Mesendoderm (in vitro differentiated cells): ENCODE data around the gene NAA80.
"Not testable (repeated sequence)": the region's sequence is repeated elsewhere in the genome, so short reads cannot be mapped to it uniquely, and the experiment has no call there.

Experiments used
- DNase-seq: peaks from one replicate; pipeline ENCODE4 v3.0.0; 2013
- H2AK5ac ChIP-seq: 2 replicates; pipeline ENCODE4 v1.6.1; 2013; ENCODE audit warnings: low read length, inconsistent platforms
- H2BK120ac ChIP-seq: 2 replicates; pipeline ENCODE4 v1.6.1; 2013; ENCODE audit warnings: low read depth, mild to moderate bottlenecking, low read length, moderate library complexity, mixed read lengths
- H2BK15ac ChIP-seq: replicated peaks from 2 replicates; pipeline ENCODE4 v1.6.1; 2013; ENCODE audit warnings: low read depth, mild to moderate bottlenecking, moderate library complexity
- H2BK5ac ChIP-seq: 2 replicates; pipeline ENCODE4 v1.6.1; 2013; ENCODE audit warnings: low read length, inconsistent platforms
- H3K18ac ChIP-seq: 2 replicates; pipeline ENCODE4 v1.6.1; 2013; ENCODE audit warnings: mild to moderate bottlenecking, low read length, mixed read lengths
- H3K23ac ChIP-seq: one replicate; pipeline ENCODE4 v1.6.1; 2013; ENCODE audit warnings: low read length
- H3K27ac ChIP-seq: 2 replicates; pipeline ENCODE4 v1.5.1; 2013; ENCODE audit warnings: low read depth, mild to moderate bottlenecking, inconsistent platforms, low read length, moderate library complexity
- H3K27me3 ChIP-seq: 2 replicates; pipeline ENCODE4 v1.6.1; 2013; ENCODE audit warnings: low read length, control low read depth, mild to moderate bottlenecking, inconsistent platforms; ENCODE audit not compliant: insufficient read depth, poor library complexity
- H3K36me3 ChIP-seq: 2 replicates; pipeline ENCODE4 v1.6.1; 2013; ENCODE audit warnings: low read length, inconsistent platforms; ENCODE audit not compliant: control insufficient read depth, insufficient read depth
- H3K4ac ChIP-seq: one replicate; pipeline ENCODE4 v1.6.1; 2013; ENCODE audit warnings: low read depth, mild to moderate bottlenecking, low read length, moderate library complexity
- H3K4me1 ChIP-seq: 2 replicates; pipeline ENCODE4 v1.6.1; 2013; ENCODE audit warnings: low read depth, low read length, inconsistent platforms; ENCODE audit not compliant: control insufficient read depth
- H3K4me2 ChIP-seq: 2 replicates; pipeline ENCODE4 v1.6.1; 2013; ENCODE audit warnings: low read length
- H3K4me3 ChIP-seq: 2 replicates; pipeline ENCODE4 v1.5.1; 2013; ENCODE audit warnings: mild to moderate bottlenecking, low read length
- H3K56ac ChIP-seq: one replicate; pipeline ENCODE4 v1.6.1; 2013; ENCODE audit warnings: low read length
- H3K79me1 ChIP-seq: 2 replicates; pipeline ENCODE4 v1.6.1; 2013; ENCODE audit warnings: low read length, inconsistent platforms
- H3K79me2 ChIP-seq: 2 replicates; pipeline ENCODE4 v1.6.1; 2013; ENCODE audit warnings: mild to moderate bottlenecking, low read length; ENCODE audit not compliant: control insufficient read depth, insufficient read depth
- H3K9ac ChIP-seq: 2 replicates; pipeline ENCODE4 v1.6.1; 2013; ENCODE audit warnings: low read length, inconsistent platforms
- H4K5ac ChIP-seq: one replicate; pipeline ENCODE4 v1.6.1; 2013; ENCODE audit warnings: low read length
- H4K8ac ChIP-seq: one replicate; pipeline ENCODE4 v1.6.1; 2013; ENCODE audit warnings: low read depth, mild to moderate bottlenecking, control low read depth, low read length, moderate library complexity
- WGBS: extraction: QIAGEN DNeasy Blood & Tissue Kit; methylation state at CpG from one replicate; pipeline ENCODE4 v1.1.7; 2013; ENCODE audit warnings: low lambda C conversion rate, missing lambda C conversion rate; ENCODE audit not compliant: insufficient coverage; ENCODE audit errors: extremely low coverage; 5-methylcytosine and 5-hydroxymethylcytosine counted together

The NAA80 gene

DNA sequence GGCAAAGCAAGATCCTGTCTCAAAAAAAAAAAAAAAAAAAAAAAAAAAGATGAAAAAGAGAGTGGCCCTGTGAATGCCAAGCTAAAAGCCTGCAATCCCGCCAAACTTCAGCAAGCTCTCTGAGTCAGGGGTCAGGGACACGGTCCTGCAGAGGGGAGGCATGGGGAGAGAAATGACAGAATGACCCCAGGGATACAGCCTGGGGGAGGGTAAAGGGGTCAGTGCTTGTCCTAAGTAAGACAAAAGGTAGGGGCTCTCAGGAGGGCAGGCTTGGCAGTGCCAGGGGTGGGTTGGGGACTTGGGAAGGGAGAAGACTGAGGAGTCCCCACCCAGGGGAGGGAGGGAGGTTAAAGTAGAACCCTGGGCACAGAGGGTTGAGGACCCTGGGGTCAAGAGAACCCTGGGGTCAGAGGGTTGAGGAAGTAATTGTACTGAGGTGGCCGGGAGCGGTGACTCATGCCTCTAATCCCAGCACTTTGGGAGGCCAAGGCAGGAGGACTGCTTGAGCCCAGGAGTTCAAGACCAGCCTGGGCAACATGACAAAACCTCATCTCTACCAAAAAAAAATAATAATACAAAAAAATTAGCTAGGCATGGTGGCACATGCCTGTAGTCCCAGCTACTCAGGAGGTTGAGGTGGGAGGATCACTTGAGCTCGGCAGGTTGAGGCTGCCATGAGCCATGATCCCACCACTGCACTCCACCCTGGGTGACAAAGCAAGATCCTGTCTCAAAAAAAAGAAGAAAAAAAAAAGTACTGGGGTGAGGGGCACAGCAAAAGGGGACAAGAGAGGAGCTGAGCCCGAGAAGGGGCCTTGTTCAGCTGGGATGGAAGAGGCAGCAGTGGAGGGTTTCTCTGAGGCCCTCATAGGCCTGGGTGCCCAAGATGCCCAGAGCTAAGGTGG is 35.5 kb downstream of the NAA80 start:
- H2BK15ac ChIP-seq = no peak overlapping the region
- no peaks in the 10 kb centered on the region for H3K79me1 ChIP-seq
- peak overlapping the region; percentile 22 for H2AK5ac ChIP-seq
- no CpG with 5 or more reads among the region's 6 CpGs for WGBS
- peak overlapping the region; percentile 11 for H3K18ac ChIP-seq
- H3K27me3 ChIP-seq = no peaks in the 10 kb centered on the region
- H4K5ac ChIP-seq = no peak overlapping the region
- peak overlapping the region; percentile 80 for H2BK5ac ChIP-seq
- no peak overlapping the region for H3K4me3 ChIP-seq
- H2BK120ac ChIP-seq = no peak overlapping the region
- H4K8ac ChIP-seq = no peak overlapping the region
- peak overlapping the region; percentile 58 for H3K9ac ChIP-seq
- peaks cover 14% of the 10 kb centered on the region for H3K4me1 ChIP-seq
- no peaks in the 10 kb centered on the region for H3K79me2 ChIP-seq
- peak overlapping the region; percentile 63 for H3K4ac ChIP-seq
- no peaks in the 10 kb centered on the region for H3K36me3 ChIP-seq
- peak overlapping the region; percentile 77 for H3K27ac ChIP-seq
- H3K23ac ChIP-seq = no peak overlapping the region
- peak overlapping the region; percentile 91 for H3K56ac ChIP-seq
- no peak for DNase-seq
- H3K4me2 ChIP-seq = no peak overlapping the region

DNA sequence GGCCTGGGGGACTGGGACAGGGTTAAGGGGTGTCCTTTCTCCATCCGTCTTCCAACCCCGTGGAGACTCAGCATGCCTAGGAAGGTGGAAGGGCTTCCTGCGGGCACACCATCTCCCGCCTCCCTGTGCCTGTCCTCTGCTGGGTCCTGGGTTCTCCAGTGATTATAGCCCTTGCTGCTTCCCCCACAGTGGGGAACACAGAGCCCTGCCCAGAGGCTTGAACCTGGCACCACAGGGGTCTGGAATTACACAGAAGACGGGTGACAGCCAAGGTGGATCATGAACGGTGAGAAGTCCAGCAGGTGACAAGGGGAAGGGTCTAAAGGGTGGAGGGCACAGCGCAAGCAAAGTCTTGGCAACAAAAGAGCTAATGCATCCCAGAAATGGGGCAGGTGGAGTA is 36.4 kb downstream of the NAA80 start:
- Histone ChIP-seq H3K79me1 (no peaks in the 10 kb centered on the region), H3K4me2 (no peak overlapping the region), H3K23ac (no peak overlapping the region), H3K36me3 (no peaks in the 10 kb centered on the region), H3K79me2 (no peaks in the 10 kb centered on the region), H2AK5ac (no peak overlapping the region), H3K9ac (no peak overlapping the region), H3K4me3 (no peak overlapping the region), H4K5ac (no peak overlapping the region), H3K27me3 (no peaks in the 10 kb centered on the region), H2BK5ac (no peak overlapping the region), H2BK15ac (no peak overlapping the region), H2BK120ac (no peak overlapping the region), H3K56ac (no peak overlapping the region), H4K8ac (no peak overlapping the region), H3K18ac (no peak overlapping the region), H3K4me1 (peaks cover 14% of the 10 kb centered on the region), H3K27ac (no peak overlapping the region), H3K4ac (no peak overlapping the region)
- WGBS = no CpG with 5 or more reads among the region's 7 CpGs
- no peak for DNase-seq

DNA sequence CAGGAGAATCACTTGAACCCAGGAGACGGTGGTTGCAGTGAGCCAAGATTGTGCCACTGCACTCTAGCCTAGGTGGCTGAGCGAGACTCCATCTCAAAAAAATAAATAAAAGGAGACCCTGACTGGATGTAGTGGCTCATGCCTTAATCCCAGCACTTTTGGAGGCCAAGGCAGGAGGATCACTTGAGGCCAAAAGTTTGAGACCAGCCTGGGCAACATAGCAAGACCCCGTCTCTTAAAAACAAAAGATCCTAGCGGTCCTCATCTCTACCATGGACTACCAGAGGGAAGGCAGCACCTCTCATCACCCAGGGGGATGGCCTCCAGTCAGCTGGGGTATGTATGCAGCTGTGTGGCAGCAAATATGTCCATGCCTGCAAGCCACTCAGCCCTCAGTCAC is 37.0 kb downstream of the NAA80 start:
- H3K4me1 ChIP-seq = peaks cover 10% of the 10 kb centered on the region
- no CpG with 5 or more reads among the region's 4 CpGs for WGBS

DNA sequence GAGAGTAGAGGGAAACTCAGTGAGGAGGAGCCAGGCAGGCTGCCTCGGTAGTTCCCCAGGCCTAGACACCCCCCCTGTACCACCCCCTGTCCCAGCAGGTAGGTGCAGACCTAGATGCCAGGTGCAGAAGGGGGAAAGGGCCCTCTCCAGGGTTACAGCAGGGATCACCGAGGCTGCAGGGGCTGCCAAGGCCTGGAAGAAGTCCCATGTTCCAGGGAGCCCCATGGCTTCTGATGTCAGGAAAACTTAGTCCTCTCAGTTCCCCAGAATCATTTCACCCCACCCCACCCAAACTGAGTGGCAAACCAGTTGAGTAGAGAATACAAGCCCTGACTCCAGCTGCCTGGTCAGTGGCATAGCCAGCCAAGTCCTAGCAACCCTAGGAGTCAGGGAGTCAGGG is 37.7 kb downstream of the NAA80 start:
- no peak overlapping the region for H3K4ac ChIP-seq
- H4K8ac ChIP-seq = no peak overlapping the region
- H3K27ac ChIP-seq = no peak overlapping the region
- H4K5ac ChIP-seq = no peak overlapping the region
- peaks cover 2% of the 10 kb centered on the region for H3K79me1 ChIP-seq
- no peak overlapping the region for H3K18ac ChIP-seq
- peaks cover 5% of the 10 kb centered on the region for H3K36me3 ChIP-seq
- H3K4me2 ChIP-seq = no peak overlapping the region
- no peak overlapping the region for H3K4me3 ChIP-seq
- no peaks in the 10 kb centered on the region for H3K79me2 ChIP-seq
- H2AK5ac ChIP-seq = no peak overlapping the region
- H3K23ac ChIP-seq = no peak overlapping the region
- no peak overlapping the region for H2BK5ac ChIP-seq
- H3K56ac ChIP-seq = no peak overlapping the region
- H2BK15ac ChIP-seq = no peak overlapping the region
- WGBS = no CpG with 5 or more reads among the region's 2 CpGs
- H2BK120ac ChIP-seq = no peak overlapping the region
- no peak for DNase-seq
- H3K9ac ChIP-seq = no peak overlapping the region
- no peaks in the 10 kb centered on the region for H3K27me3 ChIP-seq
- H3K4me1 ChIP-seq = peaks cover 9% of the 10 kb centered on the region

More for the DNA sequence above, 37.0 kb downstream of the NAA80 start:
- H3K36me3 ChIP-seq, H4K5ac ChIP-seq, H3K79me2 ChIP-seq, H3K4ac ChIP-seq, H3K23ac ChIP-seq, H3K4me2 ChIP-seq, H3K27me3 ChIP-seq, H3K56ac ChIP-seq, H2AK5ac ChIP-seq, H3K4me3 ChIP-seq, H3K9ac ChIP-seq, DNase-seq, H3K27ac ChIP-seq, H4K8ac ChIP-seq, H2BK5ac ChIP-seq, H3K79me1 ChIP-seq, H2BK15ac ChIP-seq, H3K18ac ChIP-seq, H2BK120ac ChIP-seq: not testable (repeated sequence)

DNA sequence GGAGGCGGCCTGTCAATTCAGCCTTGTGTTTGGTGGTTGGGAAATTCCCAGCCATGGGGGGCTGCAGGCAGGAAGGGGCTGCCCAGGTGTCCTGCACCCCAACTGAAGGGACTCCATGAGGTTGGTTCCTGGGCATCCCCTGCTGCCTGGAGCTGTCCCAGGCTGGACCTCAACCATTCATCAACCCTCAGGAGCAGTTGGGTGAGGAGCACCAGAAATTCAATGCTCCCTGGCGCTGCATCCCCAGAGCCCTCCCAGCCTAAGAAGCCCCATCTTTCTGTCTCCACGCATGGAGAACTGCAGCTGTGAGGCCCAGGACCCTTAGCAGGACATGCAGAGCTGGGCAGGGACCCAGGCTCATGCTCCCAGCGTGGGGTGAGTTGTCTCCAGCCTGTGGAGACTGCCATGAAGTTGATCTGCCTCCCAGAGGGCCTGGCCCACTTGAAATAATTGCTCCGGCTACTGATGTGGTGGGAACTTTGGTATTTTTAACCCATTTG is 38.2 kb downstream of the NAA80 start:
- peak overlapping the region; percentile 81 for H3K18ac ChIP-seq
- H3K4ac ChIP-seq = peak overlapping the region; percentile 81
- H3K4me3 ChIP-seq = no peak overlapping the region
- DNase-seq = no peak
- H3K9ac ChIP-seq = peak overlapping the region; percentile 70
- H3K4me1 ChIP-seq = peaks cover 9% of the 10 kb centered on the region
- peak overlapping the region; percentile 54 for H3K23ac ChIP-seq
- H3K79me1 ChIP-seq = peaks cover 2% of the 10 kb centered on the region
- no peak overlapping the region for H2BK120ac ChIP-seq
- H3K4me2 ChIP-seq = no peak overlapping the region
- H3K27me3 ChIP-seq = no peaks in the 10 kb centered on the region
- H2BK5ac ChIP-seq = no peak overlapping the region
- H2BK15ac ChIP-seq = no peak overlapping the region
- H4K8ac ChIP-seq = no peak overlapping the region
- H4K5ac ChIP-seq = no peak overlapping the region
- H2AK5ac ChIP-seq = no peak overlapping the region
- no CpG with 5 or more reads among the region's 5 CpGs for WGBS
- peak overlapping the region; percentile 9 for H3K27ac ChIP-seq
- no peaks in the 10 kb centered on the region for H3K79me2 ChIP-seq
- peak overlapping the region; percentile 77 for H3K56ac ChIP-seq
- H3K36me3 ChIP-seq = peaks cover 7% of the 10 kb centered on the region
